HTR-8/SVneo (cell line): ENCODE results near the gene NFIA.

Experiments
- DNase-seq: peaks from one replicate; pipeline ENCODE4 v3.0.0; 2011; ENCODE audit warnings: low spot score, mixed read lengths; ENCODE audit not compliant: insufficient read length
- FAIRE-seq: peaks from 2 replicates; lab custom pipeline; 2011; peaks lifted over from hg19 to GRCh38; lab: Jason Lieb, UNC

NFIA gene

GRCh38 chr1:61171974-61172373 is 89.6 kb downstream of the NFIA start:
- no peak for FAIRE-seq
- no peak for DNase-seq

GRCh38 chr1:61173118-61173517 is 90.8 kb downstream of the NFIA start:
- DNase-seq (no peak), FAIRE-seq (no peak)

- no peak for FAIRE-seq
These were observed 91.9 kb downstream of the NFIA start for GRCh38 chr1:61174060-61174795.

GRCh38 chr1:61175976-61176375 is 93.6 kb downstream of the NFIA start:
- DNase-seq (no peak), FAIRE-seq (no peak)

More at GRCh38 chr1:61174060-61174795, 91.9 kb downstream of the NFIA start:
- no peak for DNase-seq

GRCh38 chr1:61181067-61182038 is 99.0 kb downstream of the NFIA start:
- DNase-seq, result no peak
- FAIRE-seq, result no peak

- FAIRE-seq (no peak), DNase-seq (no peak)
These were observed 99.7 kb downstream of the NFIA start for GRCh38 chr1:61182049-61182448.

GRCh38 chr1:61182480-61182879 is 100.1 kb downstream of the NFIA start:
- DNase-seq (no peak), FAIRE-seq (no peak)

- no peak for DNase-seq
These were observed 101.2 kb downstream of the NFIA start for GRCh38 chr1:61183471-61184039.

GRCh38 chr1:61184040-61184713 is 101.8 kb downstream of the NFIA start:
- DNase-seq, result no peak
- FAIRE-seq, result no peak

More at GRCh38 chr1:61183471-61184039, 101.2 kb downstream of the NFIA start:
- FAIRE-seq, result no peak

GRCh38 chr1:61184714-61185106 is 102.3 kb downstream of the NFIA start:
- FAIRE-seq (no peak), DNase-seq (no peak)

GRCh38 chr1:61186753-61187152 is 104.4 kb downstream of the NFIA start:
- FAIRE-seq, result no peak
- no peak for DNase-seq

- no peak for DNase-seq
- FAIRE-seq, result no peak
These were observed 105.2 kb downstream of the NFIA start for GRCh38 chr1:61187352-61188086.

- no peak for FAIRE-seq
- no peak for DNase-seq
These were observed 107.8 kb downstream of the NFIA start for GRCh38 chr1:61190153-61190552.

GRCh38 chr1:61190618-61191432 is 108.5 kb downstream of the NFIA start:
- FAIRE-seq (no peak), DNase-seq (no peak)

- no peak for FAIRE-seq
- DNase-seq, result no peak
These were observed 109.0 kb downstream of the NFIA start for GRCh38 chr1:61191433-61191720.

GRCh38 chr1:61192663-61193330 is 110.4 kb downstream of the NFIA start:
- no peak for FAIRE-seq
- no peak for DNase-seq

GRCh38 chr1:61193808-61194207 is 111.4 kb downstream of the NFIA start:
- DNase-seq (no peak), FAIRE-seq (no peak)

GRCh38 chr1:61198554-61198953 is 116.2 kb downstream of the NFIA start:
- FAIRE-seq, result no peak

More at GRCh38 chr1:61198554-61198953, 116.2 kb downstream of the NFIA start:
- no peak for DNase-seq
